H1 (cell line): ENCODE results near the gene ZNF644. TPM values are rescaled to one million over a fixed set of nuclear protein-coding genes. Genes with fewer than 3 reads are reported as not detected.

Experiments used
- EGR1 ChIP-seq: IDR thresholded peaks from 2 replicates; pipeline ENCODE4 v1.6.1; 2011; ENCODE audit warnings: low read depth, low read length, borderline replicate concordance
- KDM1A ChIP-seq: fragments of 200-600, 300-600 bp; sonication (generic); IDR thresholded peaks from 2 replicates; pipeline ENCODE4 v1.7.1; 2016; ENCODE audit warnings: mild to moderate bottlenecking, low read length, borderline replicate concordance
- MAFK ChIP-seq: IDR thresholded peaks from 2 replicates; pipeline ENCODE4 v1.6.1; 2012; ENCODE audit warnings: low read depth, mild to moderate bottlenecking, improper control_type of control experiment, low read length
- POU5F1 ChIP-seq: IDR thresholded peaks from 2 replicates; pipeline ENCODE4 v1.6.1; 2011; ENCODE audit warnings: low read depth, mild to moderate bottlenecking, low read length, moderate library complexity
- RAD21 ChIP-seq, 2 experiments: IDR thresholded peaks in 1 of 2; conservative IDR thresholded peaks in 1 of 2; 2 replicates each; pipeline ENCODE4 v1.6.1; 2011; ENCODE audit warnings: low read depth in 2 of 2, low read length in 2 of 2, improper control_type of control experiment in 1 of 2, inconsistent platforms in 1 of 2, mild to moderate bottlenecking in 1 of 2, moderate library complexity in 1 of 2
- RBBP5 ChIP-seq: IDR thresholded peaks from 2 replicates; pipeline ENCODE4 v1.7.1; 2012; ENCODE audit warnings: low read depth, mild to moderate bottlenecking, inconsistent platforms, low read length, moderate library complexity, borderline replicate concordance
- RFX5 ChIP-seq: IDR thresholded peaks from 2 replicates; pipeline ENCODE4 v1.6.1; 2011; ENCODE audit warnings: low read depth, low read length, improper control_type of control experiment, borderline replicate concordance
- SAP30 ChIP-seq: fragments of 300-600 bp; sonication (generic); IDR thresholded peaks from 2 replicates; pipeline ENCODE4 v1.7.1; 2012; ENCODE audit warnings: low read length, moderate library complexity, mild to moderate bottlenecking, inconsistent platforms; ENCODE audit not compliant: insufficient read depth, insufficient replicate concordance
- TBP ChIP-seq: IDR thresholded peaks from 2 replicates; pipeline ENCODE4 v1.6.1; 2011; ENCODE audit warnings: low read depth, low read length, improper control_type of control experiment
- polyA plus RNA-seq, 7 experiments: library from polyadenylated mRNA; depleted of rRNA in 3 of 7; stranded (reverse) in 5 of 7; unstranded in 2 of 7; fragments of >200 nt in 5 of 7; fragments of 200-250 nt in 2 of 7; gene quantifications; 1 replicate in 5 of 7; 2 replicates in 1 of 7; 4 replicates in 1 of 7; pipeline versions ENCODE4 v1.2.1 to v1.2.3, GENCODE V29; 2011 to 2013; ENCODE audit warnings: missing spikeins in 2 of 7, mixed read lengths in 2 of 7
- total RNA-seq: library from RNA; stranded (reverse); fragmentation: NEBNext Ultra II Directional; extraction: Animal tissue kit (Norgen Biotek cat#: 25700); gene quantifications from 2 replicates; pipeline ENCODE4 v1.2.1, GENCODE V29; 2021
- TF ChIP-seq, protein P1 (sequence below): fragments of 300-600 bp; sonication (generic); IDR thresholded peaks from 2 replicates; pipeline ENCODE4 v1.7.1; 2012; ENCODE audit warnings: low read length, moderate library complexity, mild to moderate bottlenecking, inconsistent platforms; ENCODE audit not compliant: insufficient replicate concordance

Gene ZNF644
- total and polyA plus RNA-seq, 2 of the 8 experiments (the other 6 are each of a cell fraction or from before 2014, with no cell fraction given) = 14.5 to 93.5 TPM

DNA sequence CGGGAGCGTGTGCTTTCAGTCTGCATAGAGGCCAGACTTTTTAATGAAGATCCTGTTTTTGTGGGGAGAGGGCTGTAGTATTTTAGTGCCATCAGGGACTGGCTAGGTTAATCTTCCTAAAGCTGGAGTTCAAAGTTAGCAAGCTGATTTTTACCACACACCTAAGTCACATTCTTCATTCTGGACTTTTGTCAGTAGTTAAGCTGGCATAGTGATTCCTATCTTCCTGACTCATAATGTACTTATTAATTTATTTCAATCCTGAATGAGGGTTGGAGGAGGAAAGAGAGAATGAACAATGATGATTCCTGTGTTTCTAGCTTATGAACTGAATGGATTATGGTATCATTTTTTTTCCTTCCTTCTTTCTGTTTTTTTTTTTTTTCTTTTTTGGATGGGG lies 24.9 kb upstream of the ZNF644 start (continued):
- TF ChIP-seq, protein P1, sequence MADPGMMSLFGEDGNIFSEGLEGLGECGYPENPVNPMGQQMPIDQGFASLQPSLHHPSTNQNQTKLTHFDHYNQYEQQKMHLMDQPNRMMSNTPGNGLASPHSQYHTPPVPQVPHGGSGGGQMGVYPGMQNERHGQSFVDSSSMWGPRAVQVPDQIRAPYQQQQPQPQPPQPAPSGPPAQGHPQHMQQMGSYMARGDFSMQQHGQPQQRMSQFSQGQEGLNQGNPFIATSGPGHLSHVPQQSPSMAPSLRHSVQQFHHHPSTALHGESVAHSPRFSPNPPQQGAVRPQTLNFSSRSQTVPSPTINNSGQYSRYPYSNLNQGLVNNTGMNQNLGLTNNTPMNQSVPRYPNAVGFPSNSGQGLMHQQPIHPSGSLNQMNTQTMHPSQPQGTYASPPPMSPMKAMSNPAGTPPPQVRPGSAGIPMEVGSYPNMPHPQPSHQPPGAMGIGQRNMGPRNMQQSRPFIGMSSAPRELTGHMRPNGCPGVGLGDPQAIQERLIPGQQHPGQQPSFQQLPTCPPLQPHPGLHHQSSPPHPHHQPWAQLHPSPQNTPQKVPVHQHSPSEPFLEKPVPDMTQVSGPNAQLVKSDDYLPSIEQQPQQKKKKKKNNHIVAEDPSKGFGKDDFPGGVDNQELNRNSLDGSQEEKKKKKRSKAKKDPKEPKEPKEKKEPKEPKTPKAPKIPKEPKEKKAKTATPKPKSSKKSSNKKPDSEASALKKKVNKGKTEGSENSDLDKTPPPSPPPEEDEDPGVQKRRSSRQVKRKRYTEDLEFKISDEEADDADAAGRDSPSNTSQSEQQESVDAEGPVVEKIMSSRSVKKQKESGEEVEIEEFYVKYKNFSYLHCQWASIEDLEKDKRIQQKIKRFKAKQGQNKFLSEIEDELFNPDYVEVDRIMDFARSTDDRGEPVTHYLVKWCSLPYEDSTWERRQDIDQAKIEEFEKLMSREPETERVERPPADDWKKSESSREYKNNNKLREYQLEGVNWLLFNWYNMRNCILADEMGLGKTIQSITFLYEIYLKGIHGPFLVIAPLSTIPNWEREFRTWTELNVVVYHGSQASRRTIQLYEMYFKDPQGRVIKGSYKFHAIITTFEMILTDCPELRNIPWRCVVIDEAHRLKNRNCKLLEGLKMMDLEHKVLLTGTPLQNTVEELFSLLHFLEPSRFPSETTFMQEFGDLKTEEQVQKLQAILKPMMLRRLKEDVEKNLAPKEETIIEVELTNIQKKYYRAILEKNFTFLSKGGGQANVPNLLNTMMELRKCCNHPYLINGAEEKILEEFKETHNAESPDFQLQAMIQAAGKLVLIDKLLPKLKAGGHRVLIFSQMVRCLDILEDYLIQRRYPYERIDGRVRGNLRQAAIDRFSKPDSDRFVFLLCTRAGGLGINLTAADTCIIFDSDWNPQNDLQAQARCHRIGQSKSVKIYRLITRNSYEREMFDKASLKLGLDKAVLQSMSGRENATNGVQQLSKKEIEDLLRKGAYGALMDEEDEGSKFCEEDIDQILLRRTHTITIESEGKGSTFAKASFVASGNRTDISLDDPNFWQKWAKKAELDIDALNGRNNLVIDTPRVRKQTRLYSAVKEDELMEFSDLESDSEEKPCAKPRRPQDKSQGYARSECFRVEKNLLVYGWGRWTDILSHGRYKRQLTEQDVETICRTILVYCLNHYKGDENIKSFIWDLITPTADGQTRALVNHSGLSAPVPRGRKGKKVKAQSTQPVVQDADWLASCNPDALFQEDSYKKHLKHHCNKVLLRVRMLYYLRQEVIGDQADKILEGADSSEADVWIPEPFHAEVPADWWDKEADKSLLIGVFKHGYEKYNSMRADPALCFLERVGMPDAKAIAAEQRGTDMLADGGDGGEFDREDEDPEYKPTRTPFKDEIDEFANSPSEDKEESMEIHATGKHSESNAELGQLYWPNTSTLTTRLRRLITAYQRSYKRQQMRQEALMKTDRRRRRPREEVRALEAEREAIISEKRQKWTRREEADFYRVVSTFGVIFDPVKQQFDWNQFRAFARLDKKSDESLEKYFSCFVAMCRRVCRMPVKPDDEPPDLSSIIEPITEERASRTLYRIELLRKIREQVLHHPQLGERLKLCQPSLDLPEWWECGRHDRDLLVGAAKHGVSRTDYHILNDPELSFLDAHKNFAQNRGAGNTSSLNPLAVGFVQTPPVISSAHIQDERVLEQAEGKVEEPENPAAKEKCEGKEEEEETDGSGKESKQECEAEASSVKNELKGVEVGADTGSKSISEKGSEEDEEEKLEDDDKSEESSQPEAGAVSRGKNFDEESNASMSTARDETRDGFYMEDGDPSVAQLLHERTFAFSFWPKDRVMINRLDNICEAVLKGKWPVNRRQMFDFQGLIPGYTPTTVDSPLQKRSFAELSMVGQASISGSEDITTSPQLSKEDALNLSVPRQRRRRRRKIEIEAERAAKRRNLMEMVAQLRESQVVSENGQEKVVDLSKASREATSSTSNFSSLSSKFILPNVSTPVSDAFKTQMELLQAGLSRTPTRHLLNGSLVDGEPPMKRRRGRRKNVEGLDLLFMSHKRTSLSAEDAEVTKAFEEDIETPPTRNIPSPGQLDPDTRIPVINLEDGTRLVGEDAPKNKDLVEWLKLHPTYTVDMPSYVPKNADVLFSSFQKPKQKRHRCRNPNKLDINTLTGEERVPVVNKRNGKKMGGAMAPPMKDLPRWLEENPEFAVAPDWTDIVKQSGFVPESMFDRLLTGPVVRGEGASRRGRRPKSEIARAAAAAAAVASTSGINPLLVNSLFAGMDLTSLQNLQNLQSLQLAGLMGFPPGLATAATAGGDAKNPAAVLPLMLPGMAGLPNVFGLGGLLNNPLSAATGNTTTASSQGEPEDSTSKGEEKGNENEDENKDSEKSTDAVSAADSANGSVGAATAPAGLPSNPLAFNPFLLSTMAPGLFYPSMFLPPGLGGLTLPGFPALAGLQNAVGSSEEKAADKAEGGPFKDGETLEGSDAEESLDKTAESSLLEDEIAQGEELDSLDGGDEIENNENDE = no peak
- TF ChIP-seq TBP (no peak), SAP30 (no peak), RBBP5 (no peak), RFX5 (no peak), MAFK (no peak), KDM1A (no peak), POU5F1 (no peak), EGR1 (no peak), RAD21 (IDR thresholded peaks at IDR 0.05 in 1 of 2, conservative IDR thresholded peaks at IDR 0.05 in 1 of 2; ENCODE audit: low read depth in 2 of 2, low read length in 2 of 2) (no peak)
